ENCODE measurements around the gene H19. TPM values are rescaled to one million over a fixed set of nuclear protein-coding genes. Genes with fewer than 3 reads are reported as not detected.

The H19 gene
- 46.1 and 724 TPM in 2 replicates for total RNA-seq (2012; rRNA removed)

DNA sequence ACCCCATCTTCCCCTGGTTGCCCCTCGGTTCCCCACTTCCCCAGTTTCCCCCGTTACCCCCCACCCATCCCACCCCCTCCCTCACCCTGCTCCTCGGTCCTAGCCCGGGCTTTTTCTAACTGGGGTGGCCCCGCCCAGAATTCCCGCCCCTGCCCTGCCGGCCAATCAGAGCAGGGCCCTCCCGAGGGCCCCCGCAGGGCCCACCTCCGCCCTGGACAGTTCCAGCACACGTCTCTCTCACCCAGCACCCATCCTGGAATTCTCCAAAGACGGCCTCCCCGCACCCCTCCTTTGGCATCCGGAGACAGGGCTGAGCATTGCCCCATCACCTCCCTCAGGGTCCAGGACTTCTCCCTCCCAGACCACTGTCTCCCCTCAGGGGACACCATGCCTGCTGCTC, at the start of gene H19:
Gene H19 (minus strand): TSS at position 88 of the 400 bp plus-strand sequence.
- no peak within 1 kb of the TSS for H3K4me3 ChIP-seq (ENCODE audit: low read length)
- H3K9ac ChIP-seq (ENCODE audit: low read depth, low read length) = no peak within 1 kb of the TSS
- H3K27me3 ChIP-seq (ENCODE audit: control insufficient read depth, insufficient read depth, low read length) = no peaks in the 10 kb centered on the region
- no peak within 1 kb of the TSS for H3K4me2 ChIP-seq (ENCODE audit: low read length)
- no peaks in the 10 kb centered on the region for H3K9me3 ChIP-seq (replicated peaks; ENCODE audit: low read length)
- no peaks in the 10 kb centered on the region for H3K4me1 ChIP-seq (ENCODE audit: control insufficient read depth, insufficient read depth, low read length)
- no peaks in the 10 kb centered on the region for H3K36me3 ChIP-seq (ENCODE audit: insufficient read depth, low read length)

DNA sequence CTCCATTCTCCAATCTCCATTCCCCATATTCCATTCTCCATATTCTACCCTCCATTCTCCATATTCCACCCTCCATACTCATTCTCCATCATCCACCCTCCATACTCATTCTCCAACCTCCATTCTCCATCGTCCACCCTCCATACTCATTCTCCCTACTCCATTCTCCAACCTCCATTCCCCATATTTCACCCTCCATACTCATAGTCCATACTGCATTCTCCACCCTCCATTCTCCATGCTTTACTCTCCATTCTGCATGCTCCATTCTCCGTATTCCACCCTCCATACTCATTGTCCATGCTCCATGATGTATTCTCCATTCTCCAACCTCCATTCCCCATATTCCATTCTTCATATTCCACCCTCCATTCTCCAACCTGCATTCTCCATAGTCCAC, 44.3 kb upstream of the H19 start:
- Histone ChIP-seq H3K27me3 (ENCODE audit: control insufficient read depth, insufficient read depth, low read length) (peaks cover 27% of the 10 kb centered on the region), H3K4me2 (ENCODE audit: low read length) (no peak overlapping the region), H3K9ac (ENCODE audit: low read depth, low read length) (no peak overlapping the region), H3K4me1 (ENCODE audit: control insufficient read depth, insufficient read depth, low read length) (no peaks in the 10 kb centered on the region), H3K4me3 (ENCODE audit: low read length) (no peak overlapping the region), H3K9me3 (replicated peaks; ENCODE audit: low read length) (no peaks in the 10 kb centered on the region), H3K36me3 (ENCODE audit: insufficient read depth, low read length) (no peaks in the 10 kb centered on the region)

DNA sequence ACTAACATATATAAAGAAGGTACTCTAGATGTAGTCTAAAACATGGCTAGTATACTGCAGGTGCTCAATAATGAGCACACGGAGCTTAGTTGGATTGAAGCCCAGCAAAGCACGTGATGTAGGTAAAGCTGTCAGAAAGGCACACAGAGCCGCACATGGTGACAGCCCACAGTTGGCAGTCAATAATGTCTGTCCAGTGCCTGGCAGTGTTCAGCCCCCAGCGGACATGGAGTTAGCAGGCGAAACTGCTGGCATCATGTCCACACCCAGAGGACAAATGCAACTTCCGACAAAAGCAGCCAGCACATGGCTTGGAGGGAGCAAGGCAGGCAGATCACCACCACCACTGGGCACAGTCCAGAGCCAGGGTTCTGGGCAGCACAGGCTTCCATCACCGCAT, 43.5 kb upstream of the H19 start:
- no peak overlapping the region for H3K9ac ChIP-seq (ENCODE audit: low read depth, low read length)
- peaks cover 19% of the 10 kb centered on the region for H3K27me3 ChIP-seq (ENCODE audit: control insufficient read depth, insufficient read depth, low read length)
- no peaks in the 10 kb centered on the region for H3K4me1 ChIP-seq (ENCODE audit: control insufficient read depth, insufficient read depth, low read length)
- H3K9me3 ChIP-seq (replicated peaks; ENCODE audit: low read length) = no peaks in the 10 kb centered on the region
- no peak overlapping the region for H3K4me2 ChIP-seq (ENCODE audit: low read length)
- no peaks in the 10 kb centered on the region for H3K36me3 ChIP-seq (ENCODE audit: insufficient read depth, low read length)
- H3K4me3 ChIP-seq (ENCODE audit: low read length) = no peak overlapping the region

DNA sequence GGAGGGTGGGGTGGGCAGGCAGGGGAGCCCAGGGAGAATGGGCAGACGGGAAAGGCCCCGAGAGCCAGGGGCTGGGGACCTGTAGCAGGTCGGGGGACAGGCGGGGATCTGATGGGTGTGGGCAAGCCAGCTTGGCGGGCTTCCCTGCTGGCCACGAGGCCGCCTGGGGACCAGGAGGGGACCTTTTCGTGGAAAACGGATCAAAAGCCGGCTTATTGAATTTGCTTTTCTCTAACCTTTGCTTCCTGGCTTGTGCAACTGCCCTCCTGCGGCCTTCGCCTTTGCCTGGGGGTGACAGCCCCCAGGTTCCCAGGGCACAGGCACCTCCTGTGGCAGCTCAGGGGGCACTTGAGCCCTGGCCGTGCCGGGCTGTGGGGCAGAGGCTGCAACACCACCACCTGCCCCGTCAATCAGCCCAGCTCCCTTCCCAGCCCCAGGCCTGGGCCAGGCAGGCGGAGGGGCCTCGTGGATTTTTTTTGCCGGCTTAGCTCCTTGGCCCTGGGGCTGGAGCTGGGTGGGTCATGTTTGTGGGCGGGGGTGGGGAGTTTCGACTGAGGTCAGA, 41.6 kb upstream of the H19 start:
- Histone ChIP-seq H3K27me3 (ENCODE audit: control insufficient read depth, insufficient read depth, low read length) (peaks cover 6% of the 10 kb centered on the region), H3K9me3 (replicated peaks; ENCODE audit: low read length) (no peaks in the 10 kb centered on the region), H3K4me3 (ENCODE audit: low read length) (no peak overlapping the region)

DNA sequence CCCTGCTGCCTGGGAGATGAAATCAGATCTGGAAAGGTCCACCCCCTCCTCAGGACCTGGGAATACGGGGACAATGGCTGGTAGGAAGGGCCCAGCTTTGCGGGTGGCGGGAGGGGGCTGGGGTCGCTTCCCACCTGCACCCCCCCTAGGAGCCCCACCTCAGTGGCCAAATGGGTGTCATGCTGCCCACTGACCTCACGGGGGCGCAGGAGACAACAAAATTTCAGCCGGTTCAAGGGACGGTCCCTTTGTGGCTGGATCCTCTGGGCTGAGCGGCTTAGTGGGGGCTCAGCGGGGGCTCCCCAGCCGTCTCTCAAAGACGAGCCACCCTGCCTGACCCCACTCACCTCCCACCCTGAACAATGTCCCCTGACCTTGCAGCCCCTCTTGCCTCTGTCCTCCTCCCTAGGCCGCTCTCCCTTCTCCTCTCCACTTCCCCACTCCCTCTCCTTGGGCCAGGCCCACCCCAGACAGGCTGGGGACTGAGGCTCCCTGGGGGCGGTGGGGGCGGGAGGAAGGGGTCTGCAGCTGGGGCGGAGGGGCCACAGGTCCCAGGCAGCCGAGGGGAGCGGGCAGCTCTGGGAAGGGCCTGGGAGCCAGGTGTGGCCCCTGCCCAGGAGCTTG, 39.3 kb upstream of the H19 start:
- H3K4me3 ChIP-seq (ENCODE audit: low read length) = no peak overlapping the region
- no peaks in the 10 kb centered on the region for H3K36me3 ChIP-seq (ENCODE audit: insufficient read depth, low read length)
- no peaks in the 10 kb centered on the region for H3K9me3 ChIP-seq (replicated peaks; ENCODE audit: low read length)
- peaks cover 1% of the 10 kb centered on the region for H3K27me3 ChIP-seq (ENCODE audit: control insufficient read depth, insufficient read depth, low read length)
- H3K9ac ChIP-seq (ENCODE audit: low read depth, low read length) = no peak overlapping the region
- no peak overlapping the region for H3K4me2 ChIP-seq (ENCODE audit: low read length)
- H3K4me1 ChIP-seq (ENCODE audit: control insufficient read depth, insufficient read depth, low read length) = no peaks in the 10 kb centered on the region

More for the DNA sequence above, 41.6 kb upstream of the H19 start:
- H3K4me1 ChIP-seq (ENCODE audit: control insufficient read depth, insufficient read depth, low read length) = no peaks in the 10 kb centered on the region
- no peak overlapping the region for H3K4me2 ChIP-seq (ENCODE audit: low read length)
- H3K36me3 ChIP-seq (ENCODE audit: insufficient read depth, low read length) = no peaks in the 10 kb centered on the region
- H3K9ac ChIP-seq (ENCODE audit: low read depth, low read length) = no peak overlapping the region

DNA sequence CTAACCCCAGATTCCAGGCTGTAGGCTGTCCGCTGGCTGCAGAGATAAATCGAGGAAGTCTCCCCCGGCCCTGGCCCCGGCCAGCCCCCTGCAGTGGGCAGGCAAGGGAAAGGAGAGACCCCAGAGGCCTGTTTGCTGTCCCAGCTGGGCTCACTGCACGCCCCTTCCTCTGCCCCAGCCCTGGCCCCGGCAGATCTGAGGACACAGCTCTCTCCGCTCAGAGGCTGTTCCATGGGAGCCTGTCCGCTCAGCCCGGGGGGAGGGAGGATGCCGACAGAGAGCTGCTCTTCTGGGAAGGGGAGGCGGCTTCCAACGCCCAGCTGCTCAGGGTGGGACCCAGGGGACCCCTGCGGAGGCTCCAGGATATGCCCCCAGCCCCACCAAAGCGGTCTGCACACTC, 37.7 kb upstream of the H19 start:
- Histone ChIP-seq H3K36me3 (ENCODE audit: insufficient read depth, low read length) (no peaks in the 10 kb centered on the region), H3K9me3 (replicated peaks; ENCODE audit: low read length) (no peaks in the 10 kb centered on the region), H3K4me2 (ENCODE audit: low read length) (no peak overlapping the region), H3K4me3 (ENCODE audit: low read length) (no peak overlapping the region), H3K4me1 (ENCODE audit: control insufficient read depth, insufficient read depth, low read length) (no peaks in the 10 kb centered on the region), H3K9ac (ENCODE audit: low read depth, low read length) (no peak overlapping the region), H3K27me3 (ENCODE audit: control insufficient read depth, insufficient read depth, low read length) (no peaks in the 10 kb centered on the region)

DNA sequence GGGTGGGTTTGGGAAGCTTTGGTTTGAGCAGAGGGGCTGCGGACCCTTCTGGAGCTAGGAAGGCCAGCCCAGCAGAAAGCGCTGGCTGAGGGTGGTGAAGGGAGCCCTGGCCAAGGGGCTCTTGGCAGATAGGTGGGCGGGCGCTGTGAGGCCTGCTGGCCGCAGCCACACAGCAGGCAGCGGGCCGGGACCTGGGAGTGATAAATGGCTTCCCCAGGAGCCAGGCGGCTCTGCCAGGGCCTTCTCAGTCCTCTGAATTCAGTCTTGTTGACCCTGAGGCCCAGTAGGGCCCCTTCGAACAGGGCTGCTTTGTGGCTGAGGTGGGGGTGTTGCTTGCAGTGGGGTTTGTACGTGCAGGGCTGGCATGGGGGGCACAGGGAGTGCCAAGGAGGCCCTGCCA, 33.4 kb upstream of the H19 start:
- H3K27me3 ChIP-seq (ENCODE audit: control insufficient read depth, insufficient read depth, low read length) = no peaks in the 10 kb centered on the region
- no peaks in the 10 kb centered on the region for H3K36me3 ChIP-seq (ENCODE audit: insufficient read depth, low read length)
- H3K4me2 ChIP-seq (ENCODE audit: low read length) = no peak overlapping the region
- no peak overlapping the region for H3K4me3 ChIP-seq (ENCODE audit: low read length)
- no peaks in the 10 kb centered on the region for H3K9me3 ChIP-seq (replicated peaks; ENCODE audit: low read length)
- H3K9ac ChIP-seq (ENCODE audit: low read depth, low read length) = no peak overlapping the region
- no peaks in the 10 kb centered on the region for H3K4me1 ChIP-seq (ENCODE audit: control insufficient read depth, insufficient read depth, low read length)

DNA sequence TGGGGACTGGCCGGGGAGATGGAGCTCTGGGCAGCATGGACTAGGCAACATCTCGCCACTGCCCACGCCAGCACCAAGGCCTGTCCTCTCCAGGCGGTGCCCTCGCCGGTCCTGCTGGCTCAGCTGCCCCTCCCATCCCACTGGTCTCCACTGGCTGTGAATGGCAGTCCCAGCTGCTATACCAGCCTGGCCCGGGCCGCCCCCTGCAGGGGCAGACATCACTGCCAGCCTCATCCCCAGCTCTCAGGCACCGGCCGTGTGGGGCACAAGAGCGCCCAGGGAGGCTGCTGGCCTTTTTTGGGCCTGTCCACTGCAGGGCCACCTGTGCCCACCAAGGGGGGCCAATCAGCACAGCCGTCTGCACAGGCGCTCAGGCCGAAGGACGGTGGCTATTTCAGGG, 30.1 kb upstream of the H19 start:
- H3K4me2 ChIP-seq (ENCODE audit: low read length) = no peak overlapping the region

DNA sequence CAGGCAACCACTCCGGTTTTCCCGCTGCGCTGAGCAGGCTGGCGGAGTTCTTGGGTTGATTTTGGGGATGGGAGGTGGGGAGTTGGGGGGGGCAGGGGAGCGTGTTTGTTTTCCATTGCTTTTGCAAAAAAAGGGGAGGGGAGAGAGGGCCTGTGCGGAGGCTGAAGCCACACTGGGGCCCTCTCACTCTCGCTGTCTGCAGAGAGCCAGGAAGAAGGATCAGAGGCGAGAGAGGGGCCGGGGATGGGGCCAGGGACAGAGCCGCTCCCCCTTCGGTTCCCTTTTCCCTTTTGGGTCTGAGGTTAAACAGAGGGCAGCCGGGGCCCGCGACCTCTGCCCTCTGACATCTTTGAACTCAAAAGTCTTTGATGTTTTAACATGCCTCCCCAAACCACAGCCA, 17.4 kb upstream of the H19 start:
- no peaks in the 10 kb centered on the region for H3K36me3 ChIP-seq (ENCODE audit: insufficient read depth, low read length)
- H3K4me2 ChIP-seq (ENCODE audit: low read length) = no peak overlapping the region
- no peaks in the 10 kb centered on the region for H3K27me3 ChIP-seq (ENCODE audit: control insufficient read depth, insufficient read depth, low read length)
- H3K9ac ChIP-seq (ENCODE audit: low read depth, low read length) = no peak overlapping the region
- H3K9me3 ChIP-seq (replicated peaks; ENCODE audit: low read length) = no peaks in the 10 kb centered on the region
- H3K4me3 ChIP-seq (ENCODE audit: low read length) = no peak overlapping the region
- H3K4me1 ChIP-seq (ENCODE audit: control insufficient read depth, insufficient read depth, low read length) = no peaks in the 10 kb centered on the region

More for the DNA sequence above, 30.1 kb upstream of the H19 start:
- Histone ChIP-seq H3K4me3 (ENCODE audit: low read length) (no peak overlapping the region), H3K4me1 (ENCODE audit: control insufficient read depth, insufficient read depth, low read length) (no peaks in the 10 kb centered on the region), H3K36me3 (ENCODE audit: insufficient read depth, low read length) (no peaks in the 10 kb centered on the region), H3K27me3 (ENCODE audit: control insufficient read depth, insufficient read depth, low read length) (no peaks in the 10 kb centered on the region), H3K9ac (ENCODE audit: low read depth, low read length) (no peak overlapping the region), H3K9me3 (replicated peaks; ENCODE audit: low read length) (no peaks in the 10 kb centered on the region)

DNA sequence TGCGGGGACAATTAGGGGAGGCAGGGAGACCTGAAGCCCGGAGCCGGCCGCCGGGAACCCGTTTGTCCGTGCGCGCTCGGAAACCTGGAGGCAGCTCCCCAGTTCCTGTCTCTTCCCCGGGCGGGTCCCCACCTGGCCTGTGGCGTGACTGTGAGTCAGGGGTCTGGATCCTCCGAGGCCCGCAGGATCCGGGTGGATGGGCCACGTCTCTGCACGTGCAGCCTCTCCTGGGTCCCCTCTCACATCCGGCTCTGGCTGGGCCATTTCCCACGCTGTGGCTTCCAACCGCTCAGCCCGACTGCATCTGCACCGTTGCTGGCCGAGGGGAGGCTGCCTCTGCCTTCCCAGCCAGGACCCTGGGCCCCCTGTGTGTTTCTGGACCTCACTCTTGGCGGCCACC, 14.8 kb upstream of the H19 start:
- H3K4me3 ChIP-seq (ENCODE audit: low read length) = no peak overlapping the region
- no peak overlapping the region for H3K9ac ChIP-seq (ENCODE audit: low read depth, low read length)
- H3K36me3 ChIP-seq (ENCODE audit: insufficient read depth, low read length) = no peaks in the 10 kb centered on the region
- H3K9me3 ChIP-seq (replicated peaks; ENCODE audit: low read length) = no peaks in the 10 kb centered on the region
- H3K27me3 ChIP-seq (ENCODE audit: control insufficient read depth, insufficient read depth, low read length) = no peaks in the 10 kb centered on the region
- H3K4me1 ChIP-seq (ENCODE audit: control insufficient read depth, insufficient read depth, low read length) = no peaks in the 10 kb centered on the region
- H3K4me2 ChIP-seq (ENCODE audit: low read length) = no peak overlapping the region

DNA sequence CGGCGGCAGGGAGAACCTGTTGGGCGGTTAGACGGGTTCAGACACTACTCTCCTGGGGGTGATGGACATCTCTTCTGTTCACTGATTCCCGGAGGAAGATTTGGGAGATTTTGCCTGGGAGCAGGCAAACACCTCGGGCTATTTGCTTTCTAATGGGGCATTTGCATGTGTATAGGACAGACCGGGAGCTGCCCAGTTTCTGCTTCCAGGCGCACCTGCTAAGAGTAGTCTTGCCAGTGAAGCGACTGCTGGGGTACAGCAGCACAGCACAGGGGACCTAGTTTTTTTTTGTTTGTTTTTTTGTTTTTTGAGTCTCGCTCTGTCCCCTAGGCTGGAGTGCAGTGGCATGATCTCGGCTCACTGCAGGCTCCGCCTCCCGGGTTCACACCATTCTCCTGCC, 6.8 kb upstream of the H19 start:
- Histone ChIP-seq H3K4me2 (ENCODE audit: low read length) (no peak overlapping the region), H3K36me3 (ENCODE audit: insufficient read depth, low read length) (no peaks in the 10 kb centered on the region), H3K9ac (ENCODE audit: low read depth, low read length) (no peak overlapping the region), H3K4me3 (ENCODE audit: low read length) (no peak overlapping the region), H3K27me3 (ENCODE audit: control insufficient read depth, insufficient read depth, low read length) (no peaks in the 10 kb centered on the region), H3K4me1 (ENCODE audit: control insufficient read depth, insufficient read depth, low read length) (no peaks in the 10 kb centered on the region), H3K9me3 (replicated peaks; ENCODE audit: low read length) (no peaks in the 10 kb centered on the region)

DNA sequence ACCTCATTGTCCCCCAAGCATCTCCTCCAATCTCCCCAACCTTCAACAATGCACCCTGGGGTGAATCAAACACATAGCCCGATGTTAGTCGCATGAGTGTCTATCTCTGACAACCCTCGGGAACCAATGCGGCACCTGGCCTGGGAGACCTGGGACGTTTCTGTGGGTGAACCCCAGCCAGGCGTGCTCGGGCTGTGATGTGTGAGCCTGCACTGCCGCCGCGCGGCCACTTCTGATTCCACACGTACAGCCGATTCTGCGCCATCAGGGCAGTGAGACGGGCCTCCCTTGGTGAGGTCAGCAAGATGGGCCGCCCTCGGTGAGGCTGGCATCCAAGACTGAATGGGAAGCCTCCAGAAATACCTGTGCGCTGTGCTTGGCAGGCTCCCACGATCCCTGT, 5.2 kb upstream of the H19 start:
- Histone ChIP-seq H3K9ac (ENCODE audit: low read depth, low read length) (no peak overlapping the region), H3K36me3 (ENCODE audit: insufficient read depth, low read length) (no peaks in the 10 kb centered on the region), H3K4me1 (ENCODE audit: control insufficient read depth, insufficient read depth, low read length) (no peaks in the 10 kb centered on the region), H3K4me3 (ENCODE audit: low read length) (no peak overlapping the region), H3K4me2 (ENCODE audit: low read length) (no peak overlapping the region), H3K9me3 (replicated peaks; ENCODE audit: low read length) (no peaks in the 10 kb centered on the region), H3K27me3 (ENCODE audit: control insufficient read depth, insufficient read depth, low read length) (no peaks in the 10 kb centered on the region)
